Keratinocyte (primary cell): Measurements from ENCODE around the gene RNF17.
"Not testable (repeated sequence)": the region's sequence is repeated elsewhere in the genome, so short reads cannot be mapped to it uniquely, and the experiment has no call there.

Source experiments
- CTCF ChIP-seq, 3 experiments: IDR thresholded peaks in 1 of 3; conservative IDR thresholded peaks in 1 of 3; optimal IDR thresholded peaks in 1 of 3; 2 replicates in 2 of 3; 3 replicates in 1 of 3; pipeline versions ENCODE3 to v1.5.1; 2011; ENCODE audit warnings: low read length in 3 of 3, mild to moderate bottlenecking in 3 of 3, moderate library complexity in 2 of 3, control low read depth in 1 of 3, inconsistent platforms in 1 of 3; ENCODE audit not compliant: insufficient read depth in 2 of 3; ENCODE audit errors: extremely low read depth in 1 of 3
- EZH2 ChIP-seq: IDR thresholded peaks from one replicate; pipeline ENCODE4 v1.6.1; 2012; ENCODE audit warnings: inconsistent platforms, mild to moderate bottlenecking, low read length, moderate library complexity

DNA sequence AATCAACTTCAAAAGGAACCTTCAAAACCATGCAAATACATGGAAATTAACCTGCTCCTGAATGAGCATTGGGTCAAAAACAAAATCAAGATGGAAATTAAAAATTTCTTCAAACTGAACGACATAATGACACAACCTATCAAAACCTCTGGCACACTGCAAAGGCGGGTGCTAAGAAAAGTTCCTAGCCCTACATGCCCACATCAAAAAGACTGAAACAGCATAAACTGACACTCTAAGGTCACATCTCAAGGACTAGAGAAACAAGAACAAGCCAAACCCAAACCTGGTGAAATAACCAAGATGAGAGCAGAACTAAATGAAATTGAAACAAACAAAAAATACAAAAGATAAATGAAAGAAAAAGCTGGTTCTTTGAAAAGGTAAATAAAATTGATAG is 73.6 kb downstream of the RNF17 start:
- TF ChIP-seq CTCF (optimal IDR thresholded peaks at IDR 0.05 in 1 of 3, IDR thresholded peaks at IDR 0.05 in 1 of 3, conservative IDR thresholded peaks at IDR 0.05 in 1 of 3; ENCODE audit: extremely low read depth in 1 of 3, insufficient read depth in 2 of 3, low read length in 3 of 3); EZH2: not testable (repeated sequence)
